Stimulated activated CD8-positive, alpha-beta memory T cell treated with anti-CD3 and anti-CD28 coated beads, Interleukin-7, amount 100 ng/mL, for 48 hours (primary cell): ENCODE measurements around the gene SOX2.

ENCODE experiments used
- DNase-seq, 2 donors: peaks; one replicate each; pipeline ENCODE4 v3.0.0-alpha.2; 2020; ENCODE audit warnings: low read depth in 1 of 2; ENCODE audit errors: extremely low read depth in 1 of 2

The SOX2 gene

GRCh38 chr3:181711325-181712135 lies at the start of gene SOX2:
Gene SOX2 (plus strand): TSS chr3:181711925. CDS start chr3:181712361, 436 bp downstream.
- DNase-seq = no peak

- DNase-seq = no peak
Observed at GRCh38 chr3:181683563-181683962, 28.2 kb upstream of the SOX2 start.

DNA sequence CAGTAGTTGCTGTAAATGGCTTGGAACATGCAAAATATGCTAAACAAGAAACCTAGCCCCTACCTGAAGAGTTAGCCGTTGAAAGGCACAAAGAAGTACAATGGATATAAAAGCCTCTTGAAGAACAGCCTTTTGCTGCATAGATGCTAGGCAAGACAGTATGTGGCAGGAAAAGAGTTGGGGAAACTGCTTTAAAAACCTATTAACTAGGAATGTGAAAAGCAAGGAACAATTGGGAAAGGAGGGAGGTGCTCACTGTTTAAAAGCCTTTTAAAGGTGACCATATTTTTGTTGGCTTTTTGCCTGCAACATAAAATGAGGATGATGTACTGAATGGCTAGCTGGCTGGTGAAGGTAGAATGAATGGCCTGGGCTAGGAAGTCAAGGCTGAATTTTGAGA lies 24.5 kb upstream of the SOX2 start:
- no peak for DNase-seq

DNA sequence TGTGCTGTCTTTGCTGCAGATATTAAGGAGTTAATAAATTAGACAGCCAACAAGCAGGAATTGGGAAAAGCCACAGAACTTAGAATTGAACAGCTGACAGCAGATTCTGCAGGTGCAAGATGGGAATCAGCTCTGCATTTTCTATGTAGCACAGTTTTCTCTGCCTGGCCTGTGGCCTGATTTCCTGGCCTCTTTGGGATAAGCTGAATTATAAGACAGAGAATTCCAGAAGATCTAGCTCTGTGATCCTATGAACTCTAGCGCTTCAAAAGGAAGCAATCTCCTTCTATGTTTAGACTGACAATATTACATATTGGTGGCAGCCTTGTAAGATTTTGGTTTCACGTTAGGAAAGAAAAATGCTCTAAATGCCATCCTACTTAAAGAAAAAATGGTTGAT lies 24.0 kb upstream of the SOX2 start:
- no peak for DNase-seq

DNA sequence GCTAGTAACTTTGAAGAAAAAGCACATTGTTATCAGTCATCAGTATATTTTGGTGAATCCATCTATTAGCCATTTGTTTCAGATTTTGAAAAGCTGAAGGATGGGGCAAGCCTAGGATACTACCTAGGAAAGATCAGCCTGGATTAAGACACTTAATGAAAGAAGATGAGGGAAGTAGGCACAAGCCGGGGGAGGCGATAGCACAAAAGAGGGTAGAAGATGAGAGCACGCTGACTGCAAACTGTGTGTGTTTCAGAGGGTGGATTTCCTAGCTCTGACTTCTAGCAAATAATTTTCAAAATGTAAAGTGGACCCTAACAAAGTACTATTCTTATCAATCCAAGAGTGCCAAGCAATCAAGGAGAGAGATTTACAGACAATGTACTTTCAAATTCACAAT lies 22.2 kb upstream of the SOX2 start:
- DNase-seq = no peak

DNA sequence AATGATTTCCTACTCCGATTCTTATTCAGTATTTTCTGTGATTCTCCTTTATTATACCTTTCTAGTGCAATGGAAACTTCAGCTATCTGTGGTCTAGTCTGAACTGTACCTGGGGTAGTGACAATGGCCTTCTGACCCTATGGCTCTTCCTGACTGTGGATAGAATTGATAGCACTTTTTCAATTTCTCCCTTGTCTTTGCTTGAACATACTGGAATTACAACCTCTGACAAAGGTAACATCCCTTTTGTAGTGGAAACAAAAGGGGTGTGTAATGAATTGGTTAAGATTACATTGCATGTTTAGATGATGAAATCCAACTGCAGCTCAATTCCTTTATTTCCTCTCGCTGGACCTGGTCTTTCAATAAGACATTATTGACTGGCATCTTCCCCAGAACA lies 21.0 kb upstream of the SOX2 start:
- DNase-seq = no peak

GRCh38 chr3:181691901-181692300 lies 19.8 kb upstream of the SOX2 start:
- no peak for DNase-seq

GRCh38 chr3:181692311-181693145 lies 19.2 kb upstream of the SOX2 start:
- no peak for DNase-seq

- DNase-seq = no peak
Observed at GRCh38 chr3:181693280-181693679, 18.4 kb upstream of the SOX2 start.

DNA sequence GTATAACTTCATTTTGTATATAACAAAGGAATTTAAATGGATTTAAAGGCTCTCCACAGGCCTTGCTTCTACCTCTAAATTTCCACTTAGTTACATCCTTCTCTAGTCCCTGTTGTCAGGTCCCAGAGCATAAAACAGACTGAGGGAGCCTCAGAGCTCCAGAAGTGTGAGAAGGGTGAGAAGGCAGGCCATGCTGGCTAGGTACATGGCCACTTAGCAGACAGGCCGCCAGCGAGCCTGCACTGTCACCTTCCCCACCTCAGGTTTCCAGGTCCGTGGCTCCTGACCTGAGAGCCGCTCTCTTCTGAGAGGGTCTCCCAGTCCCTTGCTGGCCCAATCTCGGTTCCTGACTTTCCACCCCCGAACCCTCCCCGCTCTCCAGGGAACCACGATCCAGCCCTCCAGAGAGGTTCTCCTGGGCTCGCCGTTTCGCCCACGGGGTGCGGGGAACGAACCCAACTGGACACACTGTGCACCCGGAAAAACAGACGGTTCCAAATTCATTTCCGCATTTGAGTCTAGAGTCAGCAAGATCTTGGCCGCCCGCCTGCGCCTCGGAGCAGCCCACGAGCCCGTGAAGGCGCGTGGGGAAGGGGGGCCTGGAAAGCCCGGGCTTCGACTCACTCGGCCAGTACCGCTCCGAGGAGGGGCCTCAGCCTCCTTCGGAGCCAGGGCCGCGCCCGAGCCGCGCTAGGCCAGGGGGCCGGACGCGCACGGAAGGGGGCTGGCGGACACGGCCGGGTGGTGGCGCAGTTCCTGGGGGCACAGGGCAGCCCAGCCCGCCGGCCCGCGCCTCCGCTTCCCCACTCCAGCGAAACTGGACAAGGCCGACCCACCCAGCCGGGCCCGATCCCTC lies 16.7 kb upstream of the SOX2 start:
- DNase-seq = no peak

GRCh38 chr3:181695661-181696491 lies 15.8 kb upstream of the SOX2 start:
- DNase-seq = no peak

GRCh38 chr3:181696626-181697230 lies 15.0 kb upstream of the SOX2 start:
- DNase-seq = no peak

DNA sequence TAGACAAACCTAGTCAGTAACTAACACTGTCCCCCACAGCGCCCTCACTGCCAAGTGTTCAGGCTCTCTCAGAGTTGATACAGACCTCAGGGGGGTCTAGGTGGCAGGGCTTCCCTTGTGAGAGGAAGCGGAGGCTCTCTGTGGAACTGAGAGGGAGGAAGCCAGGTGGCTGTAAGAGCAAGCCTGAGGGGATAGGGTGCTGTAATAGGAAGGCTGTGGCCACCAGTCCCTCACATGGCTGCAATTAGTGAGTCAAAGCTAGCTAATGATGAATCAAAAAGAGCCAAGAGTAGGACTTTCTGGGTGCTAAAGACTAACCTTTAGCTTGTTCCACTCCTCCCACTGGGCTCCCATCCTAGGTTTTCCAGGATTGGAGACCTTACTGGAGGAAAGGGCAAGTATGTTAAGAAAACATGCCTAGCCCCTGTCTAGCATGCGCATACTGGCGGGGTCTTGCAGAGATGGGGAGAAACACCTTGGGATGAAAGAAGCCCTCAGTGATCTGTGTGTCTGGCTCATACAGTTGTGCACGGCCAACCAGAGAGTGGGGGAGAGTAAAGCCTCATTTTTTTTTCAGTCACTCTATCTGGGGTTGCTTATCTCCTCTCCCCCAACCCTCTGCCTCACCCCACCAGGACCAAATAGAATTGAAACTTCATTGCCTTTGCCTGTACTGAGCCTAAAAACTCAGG lies 13.3 kb upstream of the SOX2 start:
- DNase-seq = no peak

DNA sequence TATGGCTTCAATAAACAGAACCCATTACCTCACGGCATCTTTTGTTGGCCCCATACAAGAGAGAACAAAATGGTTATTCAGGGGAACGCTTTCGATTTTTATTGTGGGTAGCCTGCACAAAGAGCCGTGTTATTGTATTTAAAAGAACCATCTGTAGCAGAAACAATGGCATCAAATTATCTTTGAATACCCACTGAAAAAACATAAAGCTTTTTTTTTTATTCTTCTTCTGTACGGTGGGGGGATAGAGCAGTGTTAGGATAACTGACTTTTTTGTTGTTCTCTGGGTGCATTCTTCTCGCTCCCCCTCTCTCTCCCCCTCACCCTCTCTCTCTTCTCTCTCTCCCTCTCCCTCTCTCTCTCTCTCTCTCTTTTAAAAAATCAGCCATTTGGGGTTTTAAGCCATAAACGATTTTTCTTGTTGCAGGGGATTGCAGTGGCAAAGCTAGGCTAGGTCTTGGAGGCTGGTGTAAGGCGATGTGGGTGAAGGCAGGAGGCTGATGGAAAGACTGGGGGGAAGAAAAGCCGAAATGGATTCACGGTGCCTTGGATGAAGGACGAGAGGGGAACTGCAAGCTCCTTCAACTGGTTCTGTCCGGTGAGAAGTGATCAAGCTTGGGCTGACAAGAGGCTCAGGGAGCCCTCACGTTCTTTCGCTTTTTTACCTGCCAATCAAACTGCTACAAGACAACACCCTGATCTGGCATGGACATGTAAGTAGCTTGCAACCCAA lies 12.4 kb upstream of the SOX2 start:
- no peak for DNase-seq

DNA sequence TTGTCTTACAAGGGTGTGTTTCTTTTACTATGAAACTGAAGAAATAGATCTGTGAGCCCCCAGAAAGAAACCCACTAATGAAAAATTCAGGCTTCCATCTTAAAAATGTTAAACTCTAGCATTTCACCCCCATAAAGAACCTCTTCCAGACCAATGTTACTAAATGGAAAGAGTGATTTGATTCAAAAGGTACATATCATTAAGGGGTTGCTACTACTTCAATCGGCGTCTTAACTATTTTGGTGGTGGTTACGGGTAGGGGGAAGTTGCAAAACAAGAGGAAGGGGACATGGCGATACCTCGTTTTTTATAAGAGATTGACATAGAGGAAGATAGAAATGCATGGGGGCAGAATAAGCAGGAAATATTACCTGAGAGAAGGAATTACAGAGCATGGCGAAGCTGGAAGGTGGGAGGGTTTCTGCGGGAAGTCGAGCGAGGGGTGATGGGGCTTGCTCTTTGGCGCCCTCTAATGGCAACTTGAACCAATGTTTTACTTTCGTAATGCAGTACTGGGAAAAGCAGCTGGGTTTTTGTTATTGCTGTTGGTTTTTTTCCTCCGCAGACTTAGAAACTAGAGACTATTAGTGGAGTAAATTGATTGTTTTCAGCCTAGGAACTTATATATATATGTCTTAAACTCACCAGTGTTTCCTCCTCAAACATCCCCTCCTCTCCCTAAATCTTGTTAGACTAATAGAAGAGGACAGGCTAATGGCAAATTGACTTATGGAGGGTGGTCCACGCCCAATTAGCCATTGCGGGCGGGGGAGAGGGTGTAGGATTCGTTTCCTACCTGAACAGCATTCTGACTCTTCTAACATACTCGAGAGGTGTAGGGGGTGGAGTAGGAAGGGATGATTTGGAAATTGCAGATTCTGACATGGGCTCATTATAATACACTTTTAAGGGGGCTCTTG lies 11.3 kb upstream of the SOX2 start:
- DNase-seq = no peak

- DNase-seq = no peak
Observed at GRCh38 chr3:181701096-181701495, 10.6 kb upstream of the SOX2 start.

GRCh38 chr3:181703601-181704420 lies 7.9 kb upstream of the SOX2 start:
- no peak for DNase-seq
